ENCODE measurements around the gene IGFBP4.
A peak's percentile ranks its signal among the peaks of the same experiment; 100 is the strongest.

- TF ChIP-seq, protein P1, sequence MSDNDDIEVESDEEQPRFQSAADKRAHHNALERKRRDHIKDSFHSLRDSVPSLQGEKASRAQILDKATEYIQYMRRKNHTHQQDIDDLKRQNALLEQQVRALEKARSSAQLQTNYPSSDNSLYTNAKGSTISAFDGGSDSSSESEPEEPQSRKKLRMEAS (IDR thresholded peaks at IDR 0.05): no peak
- TF ChIP-seq, protein P2, sequence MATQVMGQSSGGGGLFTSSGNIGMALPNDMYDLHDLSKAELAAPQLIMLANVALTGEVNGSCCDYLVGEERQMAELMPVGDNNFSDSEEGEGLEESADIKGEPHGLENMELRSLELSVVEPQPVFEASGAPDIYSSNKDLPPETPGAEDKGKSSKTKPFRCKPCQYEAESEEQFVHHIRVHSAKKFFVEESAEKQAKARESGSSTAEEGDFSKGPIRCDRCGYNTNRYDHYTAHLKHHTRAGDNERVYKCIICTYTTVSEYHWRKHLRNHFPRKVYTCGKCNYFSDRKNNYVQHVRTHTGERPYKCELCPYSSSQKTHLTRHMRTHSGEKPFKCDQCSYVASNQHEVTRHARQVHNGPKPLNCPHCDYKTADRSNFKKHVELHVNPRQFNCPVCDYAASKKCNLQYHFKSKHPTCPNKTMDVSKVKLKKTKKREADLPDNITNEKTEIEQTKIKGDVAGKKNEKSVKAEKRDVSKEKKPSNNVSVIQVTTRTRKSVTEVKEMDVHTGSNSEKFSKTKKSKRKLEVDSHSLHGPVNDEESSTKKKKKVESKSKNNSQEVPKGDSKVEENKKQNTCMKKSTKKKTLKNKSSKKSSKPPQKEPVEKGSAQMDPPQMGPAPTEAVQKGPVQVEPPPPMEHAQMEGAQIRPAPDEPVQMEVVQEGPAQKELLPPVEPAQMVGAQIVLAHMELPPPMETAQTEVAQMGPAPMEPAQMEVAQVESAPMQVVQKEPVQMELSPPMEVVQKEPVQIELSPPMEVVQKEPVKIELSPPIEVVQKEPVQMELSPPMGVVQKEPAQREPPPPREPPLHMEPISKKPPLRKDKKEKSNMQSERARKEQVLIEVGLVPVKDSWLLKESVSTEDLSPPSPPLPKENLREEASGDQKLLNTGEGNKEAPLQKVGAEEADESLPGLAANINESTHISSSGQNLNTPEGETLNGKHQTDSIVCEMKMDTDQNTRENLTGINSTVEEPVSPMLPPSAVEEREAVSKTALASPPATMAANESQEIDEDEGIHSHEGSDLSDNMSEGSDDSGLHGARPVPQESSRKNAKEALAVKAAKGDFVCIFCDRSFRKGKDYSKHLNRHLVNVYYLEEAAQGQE (IDR thresholded peaks at IDR 0.05): no peak
- TF ChIP-seq CTCF (IDR thresholded peaks at IDR 0.05; ENCODE audit: low read depth, low read length, missing input control) (peak; percentile 3), JUND (IDR thresholded peaks at IDR 0.05) (peak in 1 of 2 donors; percentile 74), SP1 (IDR thresholded peaks at IDR 0.05) (peak; percentile 46), RAD21 (IDR thresholded peaks at IDR 0.05) (peak in 1 of 2 donors; percentile 16), EGR1 (IDR thresholded peaks at IDR 0.05; ENCODE audit: low read depth in 2 of 2) (peak in 1 of 2 donors; percentile 30), TAF1 (conservative IDR thresholded peaks at IDR 0.05) (no peak), ZBTB33 (IDR thresholded peaks at IDR 0.05) (no peak), ATF3 (IDR thresholded peaks at IDR 0.05) (no peak), YY1 (IDR thresholded peaks at IDR 0.05) (no peak), FOXA1 (IDR thresholded peaks at IDR 0.05) (no peak)
Measured at GRCh38 chr17:40460968-40461731, 17.9 kb downstream of the IGFBP4 start.

All from liver (tissue), 3 donors.